GM19043 (cell line): ENCODE data around the gene PBX1.

Source experiments
- ATAC-seq: cut with Tn5 transposase; IDR thresholded peaks from one replicate; pipeline ENCODE4 v1.9.1; 2021; ENCODE audit warnings: low read depth; ENCODE audit not compliant: unreplicated experiment

Gene PBX1

DNA sequence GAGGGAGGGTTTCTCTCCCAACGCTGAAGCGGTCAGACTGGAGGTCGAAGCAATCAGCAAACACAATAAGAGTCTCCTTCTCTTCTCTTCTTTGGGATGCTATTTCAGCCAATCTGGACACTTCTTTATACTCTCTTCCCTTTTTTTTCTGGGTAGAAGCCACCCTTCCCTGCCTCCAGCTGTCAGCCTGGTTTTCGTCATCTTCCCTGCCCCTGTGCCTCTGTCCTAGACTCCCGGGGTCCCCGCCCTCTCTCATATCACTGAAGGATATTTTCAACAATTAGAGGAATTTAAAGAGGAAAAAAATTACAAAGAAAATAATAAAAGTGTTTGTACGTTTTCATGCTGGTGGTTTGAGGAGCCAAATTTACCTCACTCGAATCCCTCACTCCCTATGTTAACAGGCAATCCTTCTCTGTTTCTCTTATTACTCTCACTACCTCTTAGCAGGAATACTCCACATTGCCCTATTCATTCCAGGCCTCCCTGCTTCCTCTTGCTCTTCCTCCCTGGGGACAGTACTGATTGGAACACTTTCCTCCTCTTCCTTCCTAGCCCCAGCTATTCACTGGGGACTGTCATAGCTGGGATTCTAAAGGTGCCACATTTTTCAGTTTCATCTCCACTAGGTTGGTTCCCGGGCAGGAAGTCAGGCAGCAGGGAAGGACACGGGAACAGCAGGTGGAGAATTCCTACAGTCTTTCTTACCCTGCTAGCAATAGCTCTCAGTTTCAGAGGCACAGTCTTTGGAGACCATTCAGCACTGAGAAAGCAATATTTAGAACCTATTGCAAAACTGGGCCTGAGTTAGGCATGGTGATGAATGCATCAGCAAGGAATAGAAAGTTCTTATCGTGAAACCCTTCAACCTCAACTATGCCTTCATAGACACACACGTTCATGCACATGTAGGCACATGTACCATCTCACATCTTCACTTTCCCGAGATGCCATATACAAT, 288.0 kb downstream of the PBX1 start:
- ATAC-seq = no peak

DNA sequence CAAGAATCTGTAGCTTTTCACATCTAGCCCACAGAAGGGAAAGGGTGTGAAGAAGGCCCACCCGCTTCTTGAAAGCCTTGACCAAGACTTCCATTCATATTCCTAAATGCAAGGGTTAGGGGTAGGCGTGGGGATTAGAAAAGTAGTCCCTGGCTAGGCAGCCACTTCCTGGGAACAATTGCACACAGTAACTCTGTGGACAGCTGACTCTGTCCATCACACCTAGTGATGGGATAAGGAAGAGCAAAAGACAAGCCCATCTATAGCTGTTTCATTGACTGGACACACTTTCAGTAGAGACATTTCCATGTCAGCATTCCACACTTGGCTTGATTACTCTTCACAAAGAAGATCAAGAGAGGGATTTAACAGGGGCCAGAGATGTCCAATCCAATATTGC, 294.2 kb downstream of the PBX1 start:
- ATAC-seq = no peak

DNA sequence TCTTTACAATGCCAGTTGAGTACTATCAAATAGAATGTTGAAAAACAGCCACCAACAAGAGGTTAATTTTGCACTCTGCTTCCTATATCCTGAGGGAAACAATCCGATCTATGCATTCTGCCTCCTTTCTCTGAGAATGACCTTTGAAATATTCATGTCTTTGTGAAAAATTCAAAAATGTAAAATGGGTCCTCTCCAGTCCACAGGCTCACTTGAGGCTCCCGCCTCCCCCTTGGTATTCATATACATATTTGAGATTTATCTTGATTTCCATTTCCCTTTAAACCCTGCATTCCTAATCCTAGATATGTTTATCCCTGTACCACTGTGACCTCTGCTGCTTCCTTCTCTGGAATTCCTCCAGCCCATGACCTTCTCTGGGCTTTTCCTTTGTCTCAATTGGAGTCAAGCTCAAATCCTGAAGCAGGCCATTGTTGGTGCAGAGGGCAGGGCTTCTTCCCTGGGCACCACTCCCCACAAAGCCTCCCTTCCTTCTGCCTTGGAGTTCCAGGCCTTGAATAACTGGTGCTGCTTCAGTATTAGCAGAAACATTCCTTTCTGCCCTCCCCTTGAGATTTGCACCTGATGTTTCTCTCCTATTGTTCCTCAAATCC, 296.8 kb downstream of the PBX1 start:
- no peak for ATAC-seq

DNA sequence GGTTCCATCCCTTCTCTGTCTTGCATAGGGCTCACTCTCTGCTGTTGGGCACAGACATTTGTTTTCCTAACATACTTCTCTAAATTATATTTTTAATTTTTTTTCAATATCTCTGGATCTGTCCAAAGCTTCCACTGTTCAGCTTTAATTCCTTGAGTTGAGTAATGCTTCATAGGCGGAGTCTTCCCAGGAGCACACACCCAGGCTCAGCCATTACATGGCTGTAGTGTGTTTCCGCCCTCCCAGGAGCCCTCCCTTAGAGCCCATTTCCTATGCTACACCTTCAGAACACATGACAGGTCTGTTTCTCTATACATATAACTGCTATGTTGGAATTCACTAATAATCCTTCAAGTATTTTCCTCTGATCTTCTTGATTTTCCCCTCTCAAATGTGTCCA, 297.4 kb downstream of the PBX1 start:
- no peak for ATAC-seq

DNA sequence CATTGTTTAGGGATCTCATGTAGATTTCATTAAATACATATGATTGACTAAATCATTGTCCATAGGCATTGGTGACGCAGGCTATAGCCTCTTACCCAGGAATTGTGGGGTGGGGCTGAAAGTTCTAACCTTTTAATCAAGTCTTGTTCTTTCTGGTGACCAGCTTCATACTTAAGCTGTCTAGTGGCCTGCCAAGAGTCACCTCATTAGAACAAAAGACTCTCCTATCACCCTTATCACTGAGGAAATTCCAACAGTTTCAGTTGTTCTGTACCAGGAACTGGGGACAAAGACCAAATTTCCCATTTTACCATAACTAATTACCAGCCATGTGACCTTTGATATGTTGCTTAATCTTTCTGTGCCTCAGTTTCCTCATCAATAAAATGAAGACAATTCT, 298.5 kb downstream of the PBX1 start:
- ATAC-seq = no peak

DNA sequence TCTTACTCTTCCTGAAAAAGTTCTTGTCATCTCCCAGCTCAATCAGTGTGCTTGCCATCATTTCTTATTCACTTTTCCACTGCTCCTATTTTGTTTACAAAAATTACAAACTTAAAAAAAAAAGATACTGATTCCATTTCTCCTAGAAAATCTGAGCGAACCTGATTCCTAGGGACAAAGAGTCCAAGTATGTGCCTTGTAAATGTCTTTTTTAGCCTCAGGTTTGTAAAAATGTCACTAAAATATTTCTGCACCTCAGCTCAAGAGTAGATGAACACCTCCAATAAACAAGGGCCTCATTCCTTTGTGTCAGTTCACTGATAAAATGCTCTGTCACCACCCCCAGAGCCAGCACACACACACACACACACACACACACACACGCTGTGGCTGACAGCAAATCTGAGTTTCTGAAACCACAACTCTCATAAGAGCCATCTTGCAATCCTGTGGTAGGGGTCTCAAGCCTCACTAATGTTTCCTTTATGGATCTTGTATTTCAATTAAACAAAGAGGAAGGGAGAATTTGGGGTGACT, 299.2 kb downstream of the PBX1 start:
- no peak for ATAC-seq

DNA sequence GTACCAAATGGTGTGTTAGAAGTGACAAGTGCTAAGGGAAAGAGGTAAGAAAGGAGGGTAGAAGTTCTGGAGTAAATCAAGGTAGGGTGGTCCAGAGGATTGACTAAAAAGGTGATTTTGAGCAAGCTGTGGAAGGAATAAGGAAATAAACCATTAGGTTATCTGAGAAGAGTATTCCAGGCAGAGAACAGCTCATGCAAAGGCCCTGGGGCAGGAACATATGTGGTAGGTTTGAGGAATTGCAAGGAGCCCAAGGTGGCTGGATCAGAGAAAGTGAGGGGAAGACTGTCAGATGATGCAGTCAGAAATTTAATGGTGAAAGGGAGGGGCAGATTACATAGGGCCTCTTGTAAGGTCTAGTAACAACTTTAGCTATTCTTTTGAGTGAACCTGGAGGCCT, 302.6 kb downstream of the PBX1 start:
- ATAC-seq = no peak

DNA sequence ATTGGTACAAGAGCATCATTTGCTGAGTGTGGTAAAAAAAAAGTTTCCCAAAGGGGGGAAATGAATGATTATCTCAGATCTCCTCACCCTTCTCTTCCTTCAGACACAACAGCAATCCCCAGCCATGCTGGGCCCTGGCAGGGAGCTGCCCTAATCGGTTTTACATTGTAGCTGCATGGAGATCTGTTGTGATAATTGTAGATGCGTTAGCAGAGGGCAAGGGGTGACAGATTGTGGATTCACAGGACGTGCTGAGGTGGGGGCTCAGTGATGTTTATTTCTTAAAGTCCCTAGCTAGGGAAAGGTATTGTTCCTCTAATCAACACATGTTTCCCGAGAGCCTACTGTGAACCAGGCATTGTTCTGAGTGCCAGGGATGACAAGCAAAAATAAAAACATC, 304.1 kb downstream of the PBX1 start:
- no peak for ATAC-seq

DNA sequence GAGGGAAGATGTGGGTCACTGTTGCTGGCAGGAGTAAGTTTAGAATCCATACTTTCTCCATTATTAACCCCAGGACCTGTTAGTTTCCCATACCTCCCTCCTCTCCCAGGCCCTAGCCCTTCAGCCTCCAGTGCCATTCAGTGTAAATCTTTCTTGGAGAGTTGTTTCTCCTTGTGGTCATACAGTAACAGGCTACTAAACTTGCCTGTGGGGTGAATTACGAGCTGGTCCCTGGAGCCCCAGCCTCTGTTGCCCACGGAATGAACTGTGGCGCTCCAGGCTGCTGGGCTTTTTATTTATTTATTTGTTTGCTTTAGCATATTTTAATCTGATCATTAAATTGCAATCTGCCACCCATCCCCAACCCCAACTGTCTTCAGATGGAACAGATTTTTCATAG, 305.2 kb downstream of the PBX1 start:
- no peak for ATAC-seq

DNA sequence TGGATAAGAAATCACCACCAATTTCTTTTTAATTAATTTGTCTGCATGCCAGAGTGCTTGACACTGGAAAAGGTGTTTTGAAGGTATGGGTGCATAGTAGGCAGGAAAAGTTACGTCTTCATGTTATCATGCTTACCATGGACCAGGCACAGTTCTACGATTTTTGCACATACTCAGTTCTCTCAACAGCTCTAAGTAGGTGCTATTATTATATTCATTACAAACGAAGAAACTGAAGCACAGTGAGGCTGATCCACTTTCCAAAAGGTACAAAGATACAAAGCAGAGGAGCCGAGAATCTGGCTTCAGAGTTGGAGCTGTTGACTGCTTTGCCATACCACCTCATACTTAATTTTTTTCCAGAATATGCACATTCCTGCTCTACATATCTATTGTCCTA, 306.4 kb downstream of the PBX1 start:
- ATAC-seq = no peak

DNA sequence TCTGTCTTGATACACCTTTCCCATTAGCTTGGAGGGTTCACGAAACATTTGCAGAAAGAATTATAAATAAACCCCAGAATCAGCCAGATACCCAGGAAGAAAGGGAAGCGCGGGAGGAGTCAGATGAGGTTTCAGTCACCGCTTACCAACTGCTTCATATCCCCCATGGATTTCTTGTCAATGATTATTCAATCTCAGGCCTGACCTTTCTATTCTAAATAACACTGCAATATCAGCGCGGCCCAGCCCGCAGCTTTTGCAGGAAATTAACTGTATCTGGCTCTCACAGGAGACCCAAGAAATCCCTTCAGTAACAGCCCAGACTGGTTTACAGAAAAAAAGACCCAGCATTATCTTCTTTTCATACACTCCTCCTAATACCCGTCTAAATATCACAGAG, 308.6 kb downstream of the PBX1 start:
- no peak for ATAC-seq

DNA sequence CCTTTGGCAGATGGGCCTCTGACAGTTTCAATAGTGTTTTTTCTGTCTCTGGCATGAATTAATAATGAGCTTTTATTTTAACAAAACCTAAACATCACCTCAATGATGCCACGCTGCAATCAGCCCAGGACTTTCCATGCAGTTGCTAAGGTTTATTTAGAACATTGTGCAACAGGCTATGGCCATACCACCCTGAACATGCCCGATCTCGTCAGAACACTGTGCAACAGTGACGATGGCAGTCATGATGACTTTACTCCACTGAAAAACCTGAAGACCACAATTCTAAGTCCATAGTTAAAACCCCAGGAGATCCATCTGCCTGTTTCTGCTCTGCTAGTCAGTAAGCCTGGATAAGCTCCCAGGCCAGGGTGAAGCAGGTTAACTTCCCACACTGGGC, 310.0 kb downstream of the PBX1 start:
- ATAC-seq = no peak

DNA sequence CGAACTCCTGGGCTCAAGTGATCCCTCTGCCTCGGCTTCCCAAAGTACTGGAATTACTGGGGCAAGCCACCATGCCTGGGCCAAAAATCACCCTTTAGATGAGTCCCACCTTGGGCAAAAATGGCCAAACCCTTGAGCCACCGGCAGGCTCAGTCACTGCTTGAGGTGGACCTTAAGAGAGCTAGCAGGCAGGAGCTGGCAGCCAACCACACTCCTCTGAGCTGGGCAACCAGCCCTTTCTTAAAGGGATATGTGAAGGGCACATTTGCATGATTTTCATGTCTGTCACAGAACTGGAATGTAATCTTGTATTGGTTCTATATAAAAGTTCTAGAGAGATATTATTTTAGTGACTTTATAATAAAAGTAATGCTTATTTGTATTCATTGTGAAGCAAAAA, 316.5 kb downstream of the PBX1 start:
- no peak for ATAC-seq

DNA sequence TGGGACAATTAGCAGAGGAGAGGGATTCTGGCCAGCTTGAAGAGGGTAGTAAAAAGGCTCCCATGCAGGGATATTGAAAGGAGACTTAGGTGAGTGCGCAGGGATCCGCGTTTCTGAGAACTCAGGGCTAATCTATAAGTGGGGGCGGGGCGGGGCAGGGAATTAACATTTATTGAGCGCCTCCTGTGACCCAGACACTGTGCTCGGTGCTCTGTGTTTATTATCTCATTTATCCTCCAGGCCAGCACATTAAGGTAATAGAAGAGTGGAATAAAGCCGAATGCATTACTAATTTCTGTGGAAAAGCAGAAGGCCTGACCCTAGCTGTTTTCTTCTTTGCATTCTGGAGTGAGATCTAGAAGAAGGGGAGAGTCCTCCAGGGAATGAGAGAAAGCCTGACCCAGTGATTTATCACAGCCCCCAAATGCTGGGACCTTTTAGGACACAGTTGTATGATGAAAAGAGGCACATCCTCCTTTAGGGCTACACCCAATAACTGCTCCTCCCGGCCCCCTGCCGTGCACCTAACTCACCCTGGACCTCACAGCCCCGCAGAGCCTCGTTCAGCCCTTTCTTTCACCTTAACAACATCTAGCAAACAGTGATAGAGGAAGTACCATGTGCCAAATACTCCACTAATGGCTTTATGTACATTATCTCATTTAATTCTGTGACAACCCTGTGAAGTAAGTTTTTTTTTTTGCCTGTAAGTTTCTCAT, 317.6 kb downstream of the PBX1 start:
- no peak for ATAC-seq

DNA sequence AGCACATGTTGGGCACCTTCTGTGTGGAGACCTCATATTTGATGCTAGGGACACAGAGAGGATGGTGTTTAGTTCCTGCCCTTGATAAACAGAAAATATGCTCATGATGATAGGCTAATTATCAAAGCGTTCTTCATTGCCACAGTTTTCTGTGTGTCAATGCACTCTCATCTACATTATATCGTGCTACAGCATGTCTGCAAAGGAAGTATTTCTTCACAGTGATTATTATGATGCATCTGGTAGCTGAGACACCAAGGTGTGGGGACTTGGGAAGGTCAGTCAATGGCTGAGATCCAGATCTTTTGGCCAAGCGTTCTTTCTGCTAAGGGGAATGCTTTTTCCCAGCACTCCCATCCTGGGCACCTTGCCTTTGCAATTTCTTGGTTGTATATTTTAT, 321.2 kb downstream of the PBX1 start:
- ATAC-seq = no peak

DNA sequence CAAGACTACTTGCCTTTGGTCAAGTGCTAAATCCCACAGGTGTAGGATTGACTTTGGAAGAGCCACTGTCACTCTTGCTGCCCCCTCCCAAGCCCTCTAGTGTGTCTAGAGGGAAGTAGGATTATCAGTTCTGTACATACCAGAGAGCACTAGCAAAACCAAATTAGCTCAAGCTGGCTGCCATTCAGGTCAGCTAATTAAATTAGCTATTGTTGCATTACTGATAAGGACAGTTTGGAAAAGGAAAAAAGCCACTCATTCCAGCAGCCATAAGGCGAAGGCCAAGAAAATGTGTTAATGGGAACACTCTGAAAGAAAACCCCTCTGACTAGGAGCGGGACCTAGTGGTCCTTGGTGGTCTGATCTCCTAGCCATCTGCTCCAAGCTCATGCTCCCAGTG, 321.7 kb downstream of the PBX1 start:
- no peak for ATAC-seq

DNA sequence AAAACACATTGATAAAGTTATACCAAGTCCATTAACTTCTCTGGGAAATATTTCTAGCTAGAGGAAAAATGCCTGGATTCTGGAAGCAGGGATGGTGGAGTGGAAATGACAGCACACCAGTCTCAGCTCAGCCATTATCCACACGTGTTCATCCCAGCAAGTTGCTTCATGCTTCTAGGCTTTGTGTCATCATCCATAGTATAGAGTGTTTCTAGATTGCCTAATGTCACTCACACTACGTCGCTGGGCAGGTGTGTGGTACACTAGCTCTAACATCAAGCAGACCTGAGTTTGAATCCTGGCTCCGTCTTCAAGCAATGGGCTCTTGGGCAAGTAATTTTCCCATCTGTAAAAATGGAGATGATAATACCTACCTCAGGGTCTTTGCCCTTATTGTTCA, 326.3 kb downstream of the PBX1 start:
- no peak for ATAC-seq

DNA sequence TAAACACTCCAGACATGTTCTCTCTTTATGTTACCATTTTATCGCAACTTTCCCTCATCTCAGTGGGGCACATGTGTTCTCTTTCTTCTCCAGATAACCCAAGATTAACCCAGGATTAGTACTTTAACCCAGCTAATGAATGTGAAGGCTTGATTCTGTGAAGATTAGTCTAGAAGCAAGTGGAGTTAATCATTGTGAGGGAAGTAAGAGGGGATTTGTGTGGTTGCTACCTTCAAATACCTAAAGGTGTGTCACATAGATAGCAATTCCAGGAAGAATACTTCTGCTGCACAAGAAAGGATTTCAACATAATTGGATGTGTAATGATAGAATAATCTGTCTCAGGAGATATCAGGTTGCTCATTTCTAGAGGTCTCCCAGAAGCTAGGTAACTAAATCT, 327.1 kb downstream of the PBX1 start:
- ATAC-seq = no peak

DNA sequence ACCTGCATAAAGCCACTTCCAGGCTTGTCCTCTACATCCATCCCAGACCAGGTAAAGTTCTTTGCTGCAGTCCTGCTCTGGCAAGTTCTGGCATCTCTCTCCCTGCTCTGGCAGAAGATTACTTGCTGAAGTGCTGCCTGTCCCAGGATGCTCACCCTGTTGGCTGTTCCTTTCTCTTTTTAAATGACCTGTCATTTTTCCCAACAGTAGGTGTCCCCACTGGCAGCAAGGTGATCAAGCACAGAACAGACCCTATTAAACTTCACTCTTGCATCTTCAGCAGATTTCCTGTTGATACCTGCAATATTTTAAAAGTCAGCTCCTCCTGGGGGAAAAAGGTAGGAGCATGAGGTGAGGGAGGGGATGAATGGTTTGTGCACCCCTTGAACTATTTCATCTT, 332.6 kb downstream of the PBX1 start:
- no peak for ATAC-seq

DNA sequence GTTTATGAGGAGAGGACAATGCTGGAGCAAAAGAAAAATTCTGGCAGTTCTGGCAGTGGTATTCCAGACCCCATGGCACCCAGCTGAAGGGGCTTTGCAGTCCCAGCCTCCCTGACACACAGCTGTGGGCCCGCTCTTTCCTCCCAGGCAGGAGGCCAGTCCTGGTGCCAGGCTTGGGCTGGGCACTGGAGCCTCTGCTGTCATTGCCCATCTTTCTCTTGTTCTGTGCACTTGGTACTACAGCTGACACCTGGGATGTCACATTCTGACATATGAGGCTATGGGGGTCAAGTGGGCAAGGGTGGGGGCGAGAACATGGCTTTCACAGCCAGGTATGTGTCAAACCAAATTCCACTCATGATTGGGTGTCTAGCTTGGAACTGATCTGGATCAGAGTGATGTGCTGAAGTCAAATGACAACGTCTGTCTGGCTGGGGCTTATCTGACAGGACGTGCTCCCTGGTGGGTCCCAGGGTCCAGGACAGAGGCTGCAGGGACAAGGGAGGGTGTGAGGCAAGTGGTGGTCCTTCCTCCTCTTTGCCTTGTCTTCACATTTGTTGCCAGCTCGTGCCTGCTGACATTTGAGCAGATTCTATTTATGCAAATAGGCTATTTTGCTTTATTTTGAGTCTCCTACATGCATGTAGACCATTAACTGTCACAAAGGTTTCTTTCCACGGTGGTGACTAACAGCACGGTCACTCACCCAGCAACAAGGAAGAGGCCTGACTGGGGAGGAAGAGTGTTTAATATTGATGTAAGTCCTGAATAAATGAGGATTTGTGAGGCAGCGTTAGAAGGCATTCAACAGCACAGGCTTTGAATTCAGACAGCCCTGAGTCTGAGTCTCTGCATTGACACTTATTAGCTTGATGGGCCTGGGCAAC, 336.3 kb downstream of the PBX1 start:
- ATAC-seq = no peak
